ENCODE data around the gene EFCAB6. TPM values are rescaled to one million over a fixed set of nuclear protein-coding genes. Genes with fewer than 3 reads are reported as not detected.

EFCAB6 gene
- total RNA-seq, 1 experiment from 2014 or later = 2.5 TPM

DNA sequence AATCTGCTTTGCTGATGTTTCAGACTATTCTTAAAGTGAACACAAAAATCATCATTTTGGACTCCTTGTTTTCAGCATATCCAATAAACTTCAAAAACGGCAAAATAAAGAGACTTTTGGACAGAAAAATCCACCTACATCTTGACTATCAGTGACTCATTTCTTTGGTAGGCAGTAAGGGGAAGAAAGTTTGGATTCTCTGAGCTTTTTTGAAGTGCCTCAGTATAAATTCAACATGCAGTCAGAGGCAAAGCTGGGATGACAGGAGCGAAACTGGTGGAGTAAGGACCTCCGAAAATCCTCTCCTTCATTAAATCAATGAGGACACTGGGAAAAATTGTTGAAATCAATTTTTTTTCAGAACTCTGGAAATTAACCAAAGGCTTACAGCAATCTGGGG is 29.7 kb downstream of the EFCAB6 start:
- no peaks in the 10 kb centered on the region for H3K9me2 ChIP-seq (ENCODE audit: insufficient read depth)
- H3K4me3 ChIP-seq = no peak overlapping the region
- no peak overlapping the region for H2AFZ ChIP-seq
- H3K4me1 ChIP-seq (replicated peaks; ENCODE audit: insufficient read depth) = peaks cover 5% of the 10 kb centered on the region
- no peaks in the 10 kb centered on the region for H3K36me3 ChIP-seq (ENCODE audit: low read depth)
- H3K27me3 ChIP-seq (ENCODE audit: insufficient read depth, low read depth) = peaks cover 5% of the 10 kb centered on the region; the same call in 1 of the 2 replicates
- BruUV-seq (replicated peaks) = no TSS peak
- intact Hi-C loops (cut with micrococcal nuclease; ENCODE audit: unreplicated experiment) = no loop called here
- no peaks in the 10 kb centered on the region for H3K9me3 ChIP-seq (ENCODE audit: insufficient read depth, low read depth)
- H3K79me2 ChIP-seq (ENCODE audit: low read depth) = no peaks in the 10 kb centered on the region
- 0 out of 2 replicates have a peak, but pooled peaks cover 5% of the 10 kb centered on the region for H4K20me1 ChIP-seq (ENCODE audit: insufficient read depth)
- DNase-seq = peak in 1 of 2 experiments; percentile 12
- no peaks in the 10 kb centered on the region; the same call in none of the 2 replicates for H3F3A ChIP-seq (ENCODE audit: insufficient read depth, low read depth)
- no peak overlapping the region for H3K27ac ChIP-seq
- H3K4me2 ChIP-seq = no peak overlapping the region
- POLR2A ChIA-PET (ENCODE audit: unreplicated experiment) = no interaction called here
- TF ChIP-seq, protein P1, sequence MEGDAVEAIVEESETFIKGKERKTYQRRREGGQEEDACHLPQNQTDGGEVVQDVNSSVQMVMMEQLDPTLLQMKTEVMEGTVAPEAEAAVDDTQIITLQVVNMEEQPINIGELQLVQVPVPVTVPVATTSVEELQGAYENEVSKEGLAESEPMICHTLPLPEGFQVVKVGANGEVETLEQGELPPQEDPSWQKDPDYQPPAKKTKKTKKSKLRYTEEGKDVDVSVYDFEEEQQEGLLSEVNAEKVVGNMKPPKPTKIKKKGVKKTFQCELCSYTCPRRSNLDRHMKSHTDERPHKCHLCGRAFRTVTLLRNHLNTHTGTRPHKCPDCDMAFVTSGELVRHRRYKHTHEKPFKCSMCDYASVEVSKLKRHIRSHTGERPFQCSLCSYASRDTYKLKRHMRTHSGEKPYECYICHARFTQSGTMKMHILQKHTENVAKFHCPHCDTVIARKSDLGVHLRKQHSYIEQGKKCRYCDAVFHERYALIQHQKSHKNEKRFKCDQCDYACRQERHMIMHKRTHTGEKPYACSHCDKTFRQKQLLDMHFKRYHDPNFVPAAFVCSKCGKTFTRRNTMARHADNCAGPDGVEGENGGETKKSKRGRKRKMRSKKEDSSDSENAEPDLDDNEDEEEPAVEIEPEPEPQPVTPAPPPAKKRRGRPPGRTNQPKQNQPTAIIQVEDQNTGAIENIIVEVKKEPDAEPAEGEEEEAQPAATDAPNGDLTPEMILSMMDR (conservative IDR thresholded peaks at IDR 0.05) = no peak
- no peak for TF ChIP-seq EZH2 (IDR thresholded peaks at IDR 0.05; ENCODE audit: low read depth)
- CTCF ChIA-PET = no interaction called here

DNA sequence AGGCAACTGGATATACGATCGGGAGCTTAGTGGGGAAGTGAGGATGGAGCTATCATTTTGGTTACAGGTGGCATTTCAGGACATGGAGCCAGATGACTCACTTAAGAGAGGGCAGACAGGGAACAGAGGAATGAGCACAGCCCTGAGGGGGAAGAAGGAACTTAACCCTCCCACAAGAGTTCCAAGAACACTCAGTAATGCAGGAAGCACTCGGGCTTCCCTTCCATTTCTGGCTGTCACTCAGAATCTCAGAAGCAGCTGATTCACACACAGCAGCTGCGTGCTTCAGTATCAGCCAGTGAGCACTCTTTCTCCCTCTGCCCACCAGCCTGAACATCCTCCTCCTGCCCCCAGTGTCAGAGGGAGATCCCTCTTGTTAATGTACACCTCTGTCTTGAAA is 34.8 kb downstream of the EFCAB6 start:
- CTCF ChIA-PET = no interaction called here
- peak; percentile 61 to 94 for DNase-seq
- H3K4me3 ChIP-seq = no peak overlapping the region
- H4K20me1 ChIP-seq (ENCODE audit: insufficient read depth) = no peaks in the 10 kb centered on the region
- H3K79me2 ChIP-seq (ENCODE audit: low read depth) = no peaks in the 10 kb centered on the region
- H3K27me3 ChIP-seq (ENCODE audit: insufficient read depth, low read depth) = no peaks in the 10 kb centered on the region
- no peaks in the 10 kb centered on the region for H3K9me2 ChIP-seq (ENCODE audit: insufficient read depth)
- H3K9me3 ChIP-seq (ENCODE audit: insufficient read depth, low read depth) = no peaks in the 10 kb centered on the region
- TF ChIP-seq, protein P1 (conservative IDR thresholded peaks at IDR 0.05) = no peak
- no peak for TF ChIP-seq EZH2 (IDR thresholded peaks at IDR 0.05; ENCODE audit: low read depth)
- peaks cover 21% of the 10 kb centered on the region; the same call in 1 of the 2 replicates for H3F3A ChIP-seq (ENCODE audit: insufficient read depth, low read depth)
- H3K27ac ChIP-seq = no peak overlapping the region
- no TSS peak for BruUV-seq (replicated peaks)
- H2AFZ ChIP-seq = no peak overlapping the region
- peak overlapping the region; percentile 41; the same call in 1 of the 2 replicates for H3K4me2 ChIP-seq
- intact Hi-C loops (cut with micrococcal nuclease; ENCODE audit: unreplicated experiment) = no loop called here
- POLR2A ChIA-PET (ENCODE audit: unreplicated experiment) = interaction anchor here (0.6 kb wide), 1 partner anchor 437 kb away, joined by 19 read pairs; no protein-coding TSS in a partner anchor
- no peaks in the 10 kb centered on the region for H3K36me3 ChIP-seq (ENCODE audit: low read depth)
- peaks cover 23% of the 10 kb centered on the region for H3K4me1 ChIP-seq (replicated peaks; ENCODE audit: insufficient read depth)

DNA sequence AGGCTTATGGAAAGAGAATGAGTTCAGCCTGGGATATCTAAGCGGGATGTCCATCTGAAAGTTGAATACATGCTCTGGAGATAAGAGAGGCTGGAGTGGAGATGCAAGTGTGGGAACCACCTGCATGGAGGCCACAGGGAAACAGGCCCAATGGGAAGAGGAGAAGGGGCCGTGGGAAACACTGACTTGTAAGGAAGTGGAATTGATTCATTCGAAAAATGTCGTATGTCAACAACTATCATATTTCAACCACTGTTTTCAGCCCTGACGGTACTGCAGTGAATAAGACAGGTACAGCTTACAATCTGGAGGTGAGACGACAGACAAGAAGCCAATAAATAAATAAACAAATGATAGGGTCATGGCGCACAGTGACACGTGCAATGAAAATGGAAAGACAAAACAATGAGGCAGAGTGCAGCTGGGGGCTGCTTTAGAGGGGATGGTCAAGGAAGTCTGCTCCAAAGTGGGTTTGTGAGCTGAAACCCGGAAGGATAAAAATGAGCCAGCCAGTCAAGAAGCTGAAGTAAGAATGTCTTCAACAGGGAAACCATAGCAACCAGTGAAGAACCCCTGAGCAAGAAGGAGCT is 35.9 kb downstream of the EFCAB6 start:
- H3K4me1 ChIP-seq (replicated peaks; ENCODE audit: insufficient read depth) = peaks cover 23% of the 10 kb centered on the region
- ChIA-PET POLR2A (ENCODE audit: unreplicated experiment) (interaction anchor here (0.7 kb wide), 1 partner anchor 175 kb away, joined by 4 read pairs; no protein-coding TSS in a partner anchor), CTCF (interaction anchor here (0.6 kb wide), 1 partner anchor 659 kb away, joined by 9 read pairs; no protein-coding TSS in a partner anchor)
- BruUV-seq (replicated peaks) = no TSS peak
- peak overlapping the region; percentile 41; the same call in 1 of the 2 replicates for H3K4me2 ChIP-seq
- no peak overlapping the region for H3K4me3 ChIP-seq
- H3K27ac ChIP-seq = no peak overlapping the region
- no peaks in the 10 kb centered on the region for H3K9me3 ChIP-seq (ENCODE audit: insufficient read depth, low read depth)
- H3K9me2 ChIP-seq (ENCODE audit: insufficient read depth) = no peaks in the 10 kb centered on the region
- no peaks in the 10 kb centered on the region for H3K27me3 ChIP-seq (ENCODE audit: insufficient read depth, low read depth)
- DNase-seq = peak; percentile 61 to 99
- TF ChIP-seq, protein P1 (conservative IDR thresholded peaks at IDR 0.05) = no peak
- TF ChIP-seq EZH2 (IDR thresholded peaks at IDR 0.05; ENCODE audit: low read depth) = no peak
- H2AFZ ChIP-seq = no peak overlapping the region
- no peaks in the 10 kb centered on the region for H4K20me1 ChIP-seq (ENCODE audit: insufficient read depth)
- H3K36me3 ChIP-seq (ENCODE audit: low read depth) = no peaks in the 10 kb centered on the region
- peaks cover 21% of the 10 kb centered on the region; the same call in 1 of the 2 replicates for H3F3A ChIP-seq (ENCODE audit: insufficient read depth, low read depth)
- no peaks in the 10 kb centered on the region for H3K79me2 ChIP-seq (ENCODE audit: low read depth)
- intact Hi-C loops (cut with micrococcal nuclease; ENCODE audit: unreplicated experiment) = no loop called here

Measured in PC-9 (cell line).